GM19468 (cell line): ENCODE measurements around the gene RDH16.

ENCODE experiments used
- ATAC-seq: cut with Tn5 transposase; IDR thresholded peaks from one replicate; pipeline ENCODE4 v1.9.1; 2021; ENCODE audit warnings: mild to moderate bottlenecking, moderate library complexity, moderate number of reproducible peaks; ENCODE audit not compliant: unreplicated experiment; ENCODE audit errors: extremely low read depth

RDH16 gene, protein sequence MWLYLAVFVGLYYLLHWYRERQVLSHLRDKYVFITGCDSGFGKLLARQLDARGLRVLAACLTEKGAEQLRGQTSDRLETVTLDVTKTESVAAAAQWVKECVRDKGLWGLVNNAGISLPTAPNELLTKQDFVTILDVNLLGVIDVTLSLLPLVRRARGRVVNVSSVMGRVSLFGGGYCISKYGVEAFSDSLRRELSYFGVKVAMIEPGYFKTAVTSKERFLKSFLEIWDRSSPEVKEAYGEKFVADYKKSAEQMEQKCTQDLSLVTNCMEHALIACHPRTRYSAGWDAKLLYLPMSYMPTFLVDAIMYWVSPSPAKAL

DNA sequence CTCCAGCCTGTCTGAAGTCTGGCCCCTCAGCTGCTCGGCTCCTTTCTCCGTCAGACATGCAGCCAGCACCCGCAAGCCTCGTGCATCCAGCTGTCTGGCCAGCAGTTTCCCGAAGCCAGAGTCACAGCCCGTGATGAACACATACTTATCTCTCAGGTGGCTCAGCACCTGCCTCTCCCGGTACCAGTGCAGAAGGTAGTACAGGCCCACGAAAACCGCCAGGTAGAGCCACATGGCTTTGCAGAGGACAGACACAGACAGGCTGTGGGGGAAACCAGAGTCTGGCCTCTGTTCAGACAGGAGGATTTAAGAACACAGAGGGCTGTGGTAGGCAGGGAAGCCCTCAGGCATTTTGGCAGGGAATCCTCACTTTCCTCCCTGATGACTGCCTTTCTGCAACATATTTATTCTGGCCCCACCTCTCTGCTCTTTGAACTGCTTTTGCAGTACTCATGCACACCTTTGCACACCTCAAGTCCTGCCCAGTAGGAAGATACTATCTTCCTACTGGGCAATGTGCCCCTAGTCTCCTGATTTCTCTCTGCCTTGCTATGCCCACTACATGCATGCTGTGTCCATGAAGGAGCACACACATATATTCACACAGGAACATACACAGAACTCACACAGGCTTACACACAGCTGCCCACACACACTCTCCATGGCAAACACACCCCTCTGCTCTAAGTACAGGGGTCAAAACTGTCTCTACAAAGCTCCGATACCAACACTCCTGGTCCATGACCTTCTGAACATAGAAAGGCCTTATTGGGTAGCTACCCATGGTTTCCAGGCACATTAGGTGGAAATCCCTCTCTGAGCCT, at the start of gene RDH16:
Gene RDH16 (minus strand): TSS at position 380 of the 824 bp plus-strand sequence. CDS start 146 bp downstream, at position 234.
- no peak for ATAC-seq

DNA sequence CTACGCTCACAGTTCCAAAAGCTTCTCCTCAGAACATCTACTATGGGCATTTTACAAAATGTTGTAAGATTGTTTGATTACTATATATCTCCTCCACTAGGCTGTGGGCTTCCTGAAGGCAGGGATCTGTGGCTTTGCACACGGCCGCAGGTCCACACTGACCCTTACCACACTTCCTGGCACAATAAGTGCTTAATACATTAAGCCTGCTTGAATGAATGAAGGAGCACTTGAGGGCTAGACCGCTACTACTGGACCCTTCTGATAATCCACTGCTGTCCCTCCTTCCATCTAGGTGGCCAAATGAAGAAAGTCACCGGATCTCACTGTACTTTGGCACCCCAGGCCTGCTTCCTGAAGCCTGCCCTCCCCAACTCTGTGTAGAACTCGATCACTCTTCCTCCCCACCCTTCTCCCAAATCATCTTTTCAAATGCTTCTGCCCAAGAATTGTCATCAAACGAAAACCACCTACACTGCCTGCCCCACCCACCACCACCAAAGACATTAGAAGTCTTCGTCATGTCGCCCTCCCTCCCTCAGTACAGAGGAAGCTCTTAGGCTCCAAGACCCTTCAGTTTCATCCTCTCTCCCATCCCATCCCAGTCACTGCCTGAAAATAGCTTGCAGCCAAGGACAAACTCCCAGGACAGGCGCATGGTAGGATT, 49.5 kb upstream of the RDH16 start:
- ATAC-seq: no peak

DNA sequence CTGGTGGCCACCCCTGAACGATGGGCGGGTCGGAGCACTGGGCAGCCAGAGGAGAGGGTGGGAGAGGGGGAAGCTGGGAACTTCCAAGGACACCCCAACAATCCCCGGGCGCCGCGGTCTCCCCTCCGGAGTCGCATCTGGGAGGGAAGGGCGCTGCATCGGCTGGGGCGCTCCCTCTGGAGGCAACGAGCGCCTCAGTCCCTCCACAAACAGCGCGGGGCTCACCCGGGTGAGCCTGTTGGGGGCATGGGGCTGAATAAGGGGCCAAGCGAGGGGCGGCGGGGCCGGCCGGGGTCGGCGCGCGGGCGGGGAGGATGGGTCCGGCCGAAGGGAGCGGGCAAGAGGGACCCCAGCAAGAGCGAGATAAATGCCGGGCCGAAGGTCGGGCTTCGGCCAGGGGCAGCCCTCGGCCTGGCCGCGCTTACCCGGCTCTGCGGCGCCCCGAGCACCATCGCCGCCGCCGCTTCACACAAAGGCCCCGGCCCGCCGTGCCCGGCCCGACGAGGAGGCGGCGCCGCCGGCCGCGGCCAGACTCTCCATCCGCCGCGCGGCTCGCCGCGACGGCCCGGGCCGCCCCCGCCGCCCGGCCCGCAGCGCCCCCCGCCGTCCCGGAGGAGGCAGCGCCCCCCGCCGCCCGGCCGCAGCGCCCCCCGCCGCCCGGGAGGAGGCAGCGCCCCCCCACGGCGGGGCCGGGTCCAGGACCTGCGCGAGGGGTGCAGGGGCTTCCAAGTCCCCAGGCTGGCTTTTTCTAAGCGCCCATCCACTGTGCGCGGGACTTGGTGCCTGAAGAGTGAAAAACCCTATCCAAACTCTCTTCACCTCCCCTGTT, 48.8 kb upstream of the RDH16 start, which contains the start of gene ZBTB39:
Gene ZBTB39 (minus strand): TSS at position 567 of the 829 bp plus-strand sequence. CDS start 1,629 bp downstream, outside the sequence.
- peak; percentile 45 for ATAC-seq

DNA sequence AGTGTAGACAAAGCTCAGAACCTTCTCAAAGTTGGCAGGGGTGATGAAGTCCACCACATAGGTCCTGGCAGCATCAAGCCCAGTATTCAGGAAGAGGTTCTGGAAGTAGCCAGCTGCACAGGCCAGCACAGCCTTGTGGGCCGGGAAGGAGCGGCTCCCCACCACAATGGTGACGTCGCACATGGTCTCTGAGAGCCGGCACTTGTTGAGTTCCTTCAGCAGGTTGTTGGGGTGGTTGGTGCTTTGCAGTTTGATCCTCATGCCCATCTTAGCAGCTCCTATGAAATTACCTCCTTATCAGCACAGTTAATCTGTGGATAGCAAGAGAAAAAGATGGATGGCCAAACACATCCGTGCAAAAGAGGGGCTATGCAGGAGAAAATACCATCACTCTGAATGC, 47.2 kb upstream of the RDH16 start:
- ATAC-seq: no peak

DNA sequence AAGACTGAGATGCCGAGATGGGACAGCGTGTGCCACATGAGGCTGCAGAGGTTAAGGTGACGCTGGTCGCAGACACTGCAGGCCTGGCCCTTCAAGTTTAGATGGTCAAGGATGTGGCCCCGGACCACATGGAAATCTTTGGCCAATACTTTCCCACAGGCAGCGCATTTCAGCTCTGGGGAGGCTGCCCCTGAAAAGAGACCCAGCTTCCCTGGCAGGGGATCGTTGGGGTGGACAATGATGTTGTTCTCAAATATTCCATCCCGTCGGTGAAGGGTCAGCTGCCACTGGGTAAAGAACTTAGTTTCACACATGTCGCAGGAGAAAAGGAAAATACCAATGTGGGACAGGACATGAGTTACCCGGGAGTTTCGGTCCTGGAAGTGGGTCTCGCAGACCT, 46.0 kb upstream of the RDH16 start:
- ATAC-seq: no peak

DNA sequence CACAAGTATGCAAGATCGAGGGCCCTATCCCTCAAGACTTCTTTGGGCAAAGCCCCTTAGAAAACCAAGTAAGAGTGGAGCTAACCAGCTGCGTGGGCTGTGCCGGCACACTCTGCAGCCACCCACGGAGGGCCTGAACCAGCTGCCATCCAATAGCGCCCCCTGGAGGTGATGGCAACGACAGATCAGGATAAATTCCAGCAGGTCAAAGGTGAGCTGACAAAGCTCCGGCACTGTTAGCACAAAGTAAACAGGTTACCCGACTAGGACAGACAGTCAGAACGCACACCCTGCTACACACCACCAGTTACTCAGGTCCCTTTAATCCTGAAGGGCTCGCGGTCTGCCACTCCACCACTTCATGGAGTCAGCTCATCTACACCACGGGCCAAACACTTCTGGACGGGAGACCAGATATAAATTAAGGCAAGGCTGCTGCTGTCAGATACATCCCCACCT, 44.1 kb upstream of the RDH16 start:
- no peak for ATAC-seq

DNA sequence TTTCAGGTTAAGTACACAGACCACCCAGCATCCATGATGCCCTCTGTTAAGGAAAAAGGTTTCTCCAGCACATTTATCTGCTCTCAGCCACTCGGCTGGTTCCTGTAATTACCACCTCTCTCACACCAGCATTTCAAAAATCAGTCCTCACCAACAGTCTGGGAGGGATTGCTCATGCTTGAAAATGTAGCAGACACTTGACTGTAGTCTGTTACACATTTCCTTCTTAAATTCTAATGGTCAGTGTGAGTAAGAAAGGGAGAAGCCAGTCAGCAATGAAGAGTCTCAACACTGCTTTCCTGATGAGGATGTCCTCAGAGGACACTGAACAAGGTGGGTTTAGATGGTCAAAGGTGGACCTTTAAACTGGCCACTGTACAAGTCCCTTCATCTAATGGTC, 43.0 kb upstream of the RDH16 start:
- ATAC-seq: no peak

DNA sequence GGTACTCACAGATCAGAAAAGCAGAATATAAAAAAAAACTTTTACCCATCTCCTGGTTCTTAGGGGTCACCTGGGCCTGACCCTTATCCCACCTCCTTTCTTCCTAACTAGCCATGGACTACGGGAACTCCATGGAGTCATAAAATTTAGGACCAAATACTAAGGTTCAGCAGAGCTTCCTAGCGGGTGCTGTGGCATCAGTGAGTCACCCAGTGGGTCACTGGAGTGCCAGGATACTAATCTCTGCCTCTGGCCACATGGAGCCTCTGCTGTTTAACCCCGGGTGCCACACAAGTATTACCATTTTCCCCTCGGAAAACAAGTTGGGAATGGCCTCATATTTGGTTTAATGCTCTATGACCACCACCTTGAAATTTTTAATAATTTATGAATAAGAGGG, 42.0 kb upstream of the RDH16 start:
- no peak for ATAC-seq

DNA sequence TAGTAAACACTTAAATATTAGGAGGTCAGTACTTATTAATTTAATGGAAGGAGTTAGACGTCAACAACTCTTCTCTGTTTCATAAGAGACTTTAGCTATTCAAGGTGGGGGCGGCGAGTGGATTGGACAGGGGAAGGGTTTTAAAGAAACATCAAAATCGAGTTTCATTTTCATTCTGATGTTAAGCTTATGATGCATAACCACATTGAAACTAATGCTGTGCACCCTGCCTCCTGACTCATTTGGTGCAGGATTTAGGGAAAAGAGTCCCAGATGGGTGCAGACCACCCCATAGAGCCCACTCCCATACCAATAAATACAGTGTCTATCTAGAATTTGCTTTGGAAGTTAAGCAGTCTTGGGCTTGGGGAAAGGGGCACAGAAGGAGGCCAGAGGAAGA, 41.6 kb upstream of the RDH16 start:
- ATAC-seq: no peak

DNA sequence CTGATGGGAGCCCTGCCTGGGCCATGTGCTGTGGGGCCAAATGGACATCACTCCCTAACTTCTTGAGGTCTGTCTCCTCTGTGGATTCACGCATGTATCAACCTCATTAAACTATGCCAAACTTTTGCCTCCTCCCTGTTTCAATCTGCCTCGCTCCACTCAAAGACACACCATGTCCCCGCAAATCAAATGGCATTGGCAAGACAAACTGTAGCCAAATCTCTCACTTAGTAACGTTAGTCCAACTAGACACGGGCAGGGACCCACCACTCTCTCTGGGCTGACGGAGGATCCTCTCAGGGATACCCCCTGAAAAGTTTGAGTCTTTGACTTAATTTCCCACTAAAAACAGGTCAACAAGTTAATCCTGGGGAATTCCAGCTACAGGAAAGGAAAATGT, 40.9 kb upstream of the RDH16 start:
- no peak for ATAC-seq

DNA sequence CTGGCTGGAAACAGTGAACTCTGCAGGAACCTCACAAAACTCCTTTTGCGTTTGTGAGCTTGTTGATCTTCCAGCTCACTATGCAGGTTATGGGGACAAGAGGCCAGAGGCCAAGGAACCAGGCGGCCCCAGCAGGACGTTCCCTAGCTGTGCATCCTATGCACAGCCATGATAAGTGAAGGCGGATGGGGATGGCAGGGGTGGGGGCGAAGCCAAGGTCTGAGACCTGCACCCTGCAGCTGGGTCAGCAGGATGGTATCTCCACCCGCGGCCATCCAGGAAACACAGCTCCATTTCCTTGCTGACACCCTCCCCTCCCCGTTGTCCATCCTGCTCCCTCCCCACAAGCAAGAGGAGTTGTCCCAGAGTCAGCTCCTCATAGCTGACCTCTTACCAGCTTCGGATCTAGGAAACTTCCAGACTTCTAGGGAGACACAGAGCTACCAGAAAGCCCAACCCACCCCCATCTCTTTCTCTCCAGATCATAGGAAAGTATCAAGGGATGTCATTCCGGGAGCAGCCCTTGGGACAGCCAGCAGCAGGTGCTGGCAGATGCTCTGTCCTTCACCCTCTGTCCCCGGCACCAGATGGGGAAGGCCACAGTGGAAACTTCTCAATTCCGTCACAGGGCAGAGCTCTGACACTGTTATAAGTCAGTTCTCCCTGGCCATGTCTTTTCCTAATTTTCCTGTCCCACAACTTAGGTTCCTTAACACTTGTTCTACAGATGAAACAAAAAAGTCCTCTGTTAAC, 39.6 kb upstream of the RDH16 start:
- no peak for ATAC-seq

DNA sequence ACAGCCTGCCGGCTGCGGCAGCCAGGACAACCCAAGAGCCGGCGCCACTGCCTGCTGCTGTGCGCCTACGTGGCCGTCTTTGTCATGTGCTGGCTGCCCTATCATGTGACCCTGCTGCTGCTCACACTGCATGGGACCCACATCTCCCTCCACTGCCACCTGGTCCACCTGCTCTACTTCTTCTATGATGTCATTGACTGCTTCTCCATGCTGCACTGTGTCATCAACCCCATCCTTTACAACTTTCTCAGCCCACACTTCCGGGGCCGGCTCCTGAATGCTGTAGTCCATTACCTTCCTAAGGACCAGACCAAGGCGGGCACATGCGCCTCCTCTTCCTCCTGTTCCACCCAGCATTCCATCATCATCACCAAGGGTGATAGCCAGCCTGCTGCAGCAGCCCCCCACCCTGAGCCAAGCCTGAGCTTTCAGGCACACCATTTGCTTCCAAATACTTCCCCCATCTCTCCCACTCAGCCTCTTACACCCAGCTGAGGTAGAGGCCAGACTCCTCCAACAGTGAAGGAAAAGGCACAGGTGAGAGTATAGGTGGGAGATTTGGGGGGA, 38.6 kb upstream of the RDH16 start:
- ATAC-seq: no peak

DNA sequence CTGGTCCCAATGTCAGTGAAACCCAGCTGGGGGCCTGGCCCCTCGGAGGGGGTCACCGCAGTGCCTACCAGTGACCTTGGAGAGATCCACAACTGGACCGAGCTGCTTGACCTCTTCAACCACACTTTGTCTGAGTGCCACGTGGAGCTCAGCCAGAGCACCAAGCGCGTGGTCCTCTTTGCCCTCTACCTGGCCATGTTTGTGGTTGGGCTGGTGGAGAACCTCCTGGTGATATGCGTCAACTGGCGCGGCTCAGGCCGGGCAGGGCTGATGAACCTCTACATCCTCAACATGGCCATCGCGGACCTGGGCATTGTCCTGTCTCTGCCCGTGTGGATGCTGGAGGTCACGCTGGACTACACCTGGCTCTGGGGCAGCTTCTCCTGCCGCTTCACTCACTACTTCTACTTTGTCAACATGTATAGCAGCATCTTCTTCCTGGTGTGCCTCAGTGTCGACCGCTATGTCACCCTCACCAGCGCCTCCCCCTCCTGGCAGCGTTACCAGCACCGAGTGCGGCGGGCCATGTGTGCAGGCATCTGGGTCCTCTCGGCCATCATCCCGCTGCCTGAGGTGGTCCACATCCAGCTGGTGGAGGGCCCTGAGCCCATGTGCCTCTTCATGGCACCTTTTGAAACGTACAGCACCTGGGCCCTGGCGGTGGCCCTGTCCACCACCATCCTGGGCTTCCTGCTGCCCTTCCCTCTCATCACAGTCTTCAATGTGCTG, 38.0 kb upstream of the RDH16 start:
- ATAC-seq: no peak

DNA sequence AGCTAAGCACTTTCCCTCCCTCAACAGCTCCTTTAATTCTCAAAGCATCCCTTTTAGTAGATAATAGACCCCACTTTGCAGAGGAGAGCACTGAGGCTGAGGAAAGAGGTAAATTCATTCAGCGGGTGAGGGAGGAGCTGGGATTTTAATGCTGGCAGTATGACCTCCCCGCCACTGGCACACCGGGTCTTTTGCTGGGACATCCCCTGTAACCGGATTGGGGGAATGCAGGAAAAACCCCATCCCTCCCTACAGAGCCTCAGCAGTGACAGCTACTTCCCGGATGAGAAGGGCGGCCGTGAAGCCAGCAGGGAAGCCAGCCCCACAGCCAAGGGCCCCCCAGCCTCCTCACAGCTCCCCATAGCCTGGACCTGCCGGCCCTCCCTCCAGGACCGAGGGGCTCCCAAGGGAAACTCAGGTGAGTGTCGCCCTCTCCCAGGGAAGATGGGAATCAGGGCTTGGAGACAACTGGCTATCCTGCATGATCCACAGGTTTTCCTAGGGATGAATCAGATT, 36.9 kb upstream of the RDH16 start:
- ATAC-seq: no peak

DNA sequence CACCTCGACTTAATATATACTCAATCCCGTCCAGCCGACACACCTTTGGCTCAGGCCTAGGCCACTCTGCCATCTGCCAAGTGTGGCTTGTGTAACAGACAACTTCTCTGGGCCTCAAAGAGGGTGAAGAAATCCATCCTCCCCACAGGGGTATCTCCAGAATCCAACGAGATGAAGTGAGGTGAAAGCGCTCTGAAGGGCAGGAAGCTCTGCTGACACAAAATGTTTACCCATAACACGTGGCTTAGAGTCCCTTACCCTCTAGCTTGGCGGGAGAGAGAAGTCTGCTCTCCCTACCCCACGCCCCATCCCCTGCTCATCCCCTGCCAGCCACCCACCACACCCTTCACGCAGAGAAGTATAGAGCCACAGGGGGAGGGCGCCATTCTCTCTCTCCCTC, 35.9 kb upstream of the RDH16 start:
- no peak for ATAC-seq

DNA sequence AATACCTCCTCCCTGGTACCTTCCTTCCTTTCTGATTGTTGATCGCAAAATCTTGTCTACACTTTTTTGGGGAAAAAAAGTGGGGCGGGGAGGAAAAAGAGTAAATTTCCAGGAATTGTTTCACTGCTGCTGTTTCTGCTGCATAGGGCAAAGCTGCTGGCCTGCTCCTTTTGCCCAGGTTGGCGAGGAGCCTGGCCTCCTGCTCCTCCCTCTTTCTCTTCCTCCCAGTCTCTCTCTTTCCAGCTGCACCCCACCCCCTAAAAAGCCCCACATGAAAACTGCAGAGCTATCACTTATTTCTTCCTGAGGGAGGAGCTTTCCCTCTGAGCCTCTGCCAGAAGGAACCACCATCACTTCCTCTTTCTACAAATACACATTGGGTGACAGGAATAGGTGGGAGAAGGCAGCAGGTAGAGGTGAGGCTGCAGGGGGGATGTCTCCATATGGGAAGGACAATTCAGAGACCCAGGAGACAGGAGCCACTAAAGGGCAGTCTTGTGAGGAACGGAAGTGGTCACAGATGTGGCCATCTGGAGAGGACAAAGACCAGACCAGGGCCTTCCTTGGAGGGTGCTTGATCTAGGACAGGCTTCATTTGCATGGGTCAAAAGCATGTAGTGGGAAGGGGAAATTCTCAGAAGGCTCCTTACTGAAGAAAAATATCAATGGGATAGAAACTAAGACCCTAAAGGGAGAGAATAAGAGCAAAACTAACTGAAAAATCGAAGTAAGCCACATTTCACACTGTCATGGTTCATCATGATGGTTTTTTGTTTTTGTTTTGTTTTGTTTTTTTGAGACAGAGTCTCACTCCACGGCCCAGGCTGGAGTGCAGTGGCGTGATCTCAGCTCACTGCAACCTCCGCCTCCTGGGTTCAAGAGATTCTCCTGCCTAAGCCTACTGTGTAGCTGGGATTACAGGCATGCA, 34.2 kb upstream of the RDH16 start:
- no peak for ATAC-seq
